IPS-15b (cell line): ENCODE measurements around the gene TMEM178A.
"Not testable (repeated sequence)": the region's sequence is repeated elsewhere in the genome, so short reads cannot be mapped to it uniquely, and the experiment has no call there.

Source experiments
- H3K27me3 ChIP-seq: one replicate; pipeline ENCODE4 v1.6.1; 2013; ENCODE audit warnings: low read length; ENCODE audit not compliant: control insufficient read depth, insufficient read depth
- H3K36me3 ChIP-seq: one replicate; pipeline ENCODE4 v1.6.1; 2013; ENCODE audit warnings: low read length; ENCODE audit not compliant: control insufficient read depth, insufficient read depth
- H3K4me1 ChIP-seq: one replicate; pipeline ENCODE4 v1.6.1; 2013; ENCODE audit warnings: mild to moderate bottlenecking, low read length; ENCODE audit not compliant: control insufficient read depth, insufficient read depth
- H3K4me3 ChIP-seq: one replicate; pipeline ENCODE4 v1.5.1; 2013; ENCODE audit warnings: low read depth, low read length
- H3K9ac ChIP-seq: one replicate; pipeline ENCODE4 v1.6.1; 2013; ENCODE audit warnings: low read depth, mild to moderate bottlenecking, low read length
- H3K9me3 ChIP-seq: one replicate; pipeline ENCODE4 v1.6.1; 2013; ENCODE audit warnings: mild to moderate bottlenecking, low read length; ENCODE audit not compliant: control insufficient read depth, insufficient read depth

TMEM178A gene

DNA sequence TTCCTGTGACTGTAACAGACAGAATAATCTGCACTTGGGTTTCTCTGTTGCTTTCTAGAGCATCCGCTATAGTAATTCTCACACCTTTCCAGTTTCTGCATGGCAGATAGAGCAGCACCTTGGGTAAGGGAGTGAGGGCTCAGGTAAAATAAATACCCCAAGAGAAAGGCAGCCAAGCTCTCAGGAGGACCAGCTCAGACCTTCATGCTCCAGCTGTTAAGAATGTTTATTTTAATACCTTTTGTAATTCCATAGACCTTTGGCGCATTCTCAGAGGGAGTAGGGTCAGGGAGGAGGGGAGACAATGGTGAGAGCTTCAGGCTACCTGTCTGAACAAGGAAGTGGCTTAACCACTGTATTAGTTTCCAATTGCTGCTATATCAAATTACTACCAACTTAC, 16.2 kb upstream of the TMEM178A start:
- Histone ChIP-seq H3K9me3 (no peaks in the 10 kb centered on the region), H3K4me1 (peaks cover 12% of the 10 kb centered on the region), H3K4me3 (no peak overlapping the region), H3K36me3 (no peaks in the 10 kb centered on the region), H3K9ac (no peak overlapping the region), H3K27me3 (no peaks in the 10 kb centered on the region)

DNA sequence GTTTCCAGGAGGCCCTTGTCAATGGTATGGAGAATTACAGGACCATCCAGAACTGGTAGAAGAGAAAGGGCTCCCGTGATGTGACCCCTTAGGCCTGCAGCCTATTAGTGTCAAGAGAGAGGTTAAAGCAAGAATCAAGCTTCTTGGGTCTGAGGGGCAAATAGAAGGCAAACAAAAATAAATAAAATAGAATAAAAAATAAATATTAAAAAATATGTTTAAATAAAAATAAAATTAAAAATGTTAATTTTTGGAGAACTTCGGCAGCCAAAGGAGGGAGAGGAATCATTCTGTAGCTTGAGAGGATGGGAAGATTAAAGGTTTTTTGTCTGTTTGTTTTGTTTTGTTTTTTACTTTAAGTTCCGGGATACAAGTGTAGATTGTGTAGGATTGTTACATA, 15.2 kb upstream of the TMEM178A start:
- no peak overlapping the region for H3K9ac ChIP-seq
- H3K9me3 ChIP-seq, result no peaks in the 10 kb centered on the region
- H3K4me1 ChIP-seq, result peaks cover 12% of the 10 kb centered on the region
- no peaks in the 10 kb centered on the region for H3K27me3 ChIP-seq
- H3K4me3 ChIP-seq, result no peak overlapping the region
- no peaks in the 10 kb centered on the region for H3K36me3 ChIP-seq

DNA sequence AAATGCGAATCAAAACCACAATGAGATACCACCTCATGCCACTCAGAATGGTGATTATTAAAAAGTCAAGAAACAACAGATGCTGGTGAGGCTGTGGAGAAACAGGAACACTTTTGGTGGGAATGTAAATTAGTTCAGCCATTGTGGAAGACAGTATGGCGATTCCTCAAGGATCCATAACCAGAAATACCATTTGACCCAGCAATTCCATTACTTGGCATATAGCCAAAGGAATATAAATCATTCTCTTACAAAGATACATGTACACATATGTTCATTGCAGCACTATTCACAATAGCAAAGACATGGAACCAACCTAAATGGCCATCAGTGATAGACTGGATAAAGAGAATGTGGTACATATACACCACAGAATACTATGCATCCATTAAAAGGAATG, 9.5 kb upstream of the TMEM178A start:
- H3K9me3 ChIP-seq, H3K9ac ChIP-seq, H3K36me3 ChIP-seq, H3K4me1 ChIP-seq, H3K27me3 ChIP-seq, H3K4me3 ChIP-seq: not testable (repeated sequence)

DNA sequence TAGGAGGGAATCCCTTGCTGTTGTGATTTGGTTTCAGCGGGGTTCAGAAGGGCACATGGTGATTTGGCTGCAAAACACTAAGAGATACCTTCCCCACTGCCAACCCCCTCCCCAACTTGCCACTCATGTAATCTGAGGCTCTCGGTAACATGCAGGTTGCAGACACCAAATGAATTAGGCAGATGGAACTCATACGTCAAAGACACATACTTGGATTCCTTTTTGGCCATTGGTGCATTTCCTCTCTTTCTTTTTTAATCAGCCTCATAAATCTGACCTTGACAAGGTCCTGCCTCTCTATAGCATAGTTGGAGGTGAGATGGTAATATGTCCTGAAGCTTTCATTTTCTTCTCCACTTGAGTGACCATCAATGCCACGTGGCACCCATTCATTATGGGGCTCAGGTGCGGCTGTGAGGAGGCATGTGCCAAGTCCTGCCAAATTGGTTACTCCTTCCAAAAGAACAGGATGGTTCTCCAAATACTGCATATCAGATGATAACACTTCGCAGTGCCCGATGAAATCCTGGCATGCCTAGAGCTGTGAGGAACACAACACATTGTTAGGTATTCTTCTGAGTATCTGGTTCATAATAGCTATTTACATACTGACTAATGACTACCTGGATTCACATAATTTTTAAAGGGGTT, 8.3 kb upstream of the TMEM178A start:
- no peaks in the 10 kb centered on the region for H3K36me3 ChIP-seq
- H3K4me1 ChIP-seq, result no peaks in the 10 kb centered on the region
- H3K27me3 ChIP-seq, result no peaks in the 10 kb centered on the region
- H3K9ac ChIP-seq, result no peak overlapping the region
- no peaks in the 10 kb centered on the region for H3K9me3 ChIP-seq
- H3K4me3 ChIP-seq, result no peak overlapping the region

GRCh38 chr2:39658371-39658770, 7.3 kb upstream of the TMEM178A start:
- peaks cover 1% of the 10 kb centered on the region for H3K27me3 ChIP-seq
- H3K9ac ChIP-seq, result no peak overlapping the region
- H3K4me3 ChIP-seq, result no peak overlapping the region
- H3K9me3 ChIP-seq, result no peaks in the 10 kb centered on the region
- no peaks in the 10 kb centered on the region for H3K4me1 ChIP-seq
- no peaks in the 10 kb centered on the region for H3K36me3 ChIP-seq

DNA sequence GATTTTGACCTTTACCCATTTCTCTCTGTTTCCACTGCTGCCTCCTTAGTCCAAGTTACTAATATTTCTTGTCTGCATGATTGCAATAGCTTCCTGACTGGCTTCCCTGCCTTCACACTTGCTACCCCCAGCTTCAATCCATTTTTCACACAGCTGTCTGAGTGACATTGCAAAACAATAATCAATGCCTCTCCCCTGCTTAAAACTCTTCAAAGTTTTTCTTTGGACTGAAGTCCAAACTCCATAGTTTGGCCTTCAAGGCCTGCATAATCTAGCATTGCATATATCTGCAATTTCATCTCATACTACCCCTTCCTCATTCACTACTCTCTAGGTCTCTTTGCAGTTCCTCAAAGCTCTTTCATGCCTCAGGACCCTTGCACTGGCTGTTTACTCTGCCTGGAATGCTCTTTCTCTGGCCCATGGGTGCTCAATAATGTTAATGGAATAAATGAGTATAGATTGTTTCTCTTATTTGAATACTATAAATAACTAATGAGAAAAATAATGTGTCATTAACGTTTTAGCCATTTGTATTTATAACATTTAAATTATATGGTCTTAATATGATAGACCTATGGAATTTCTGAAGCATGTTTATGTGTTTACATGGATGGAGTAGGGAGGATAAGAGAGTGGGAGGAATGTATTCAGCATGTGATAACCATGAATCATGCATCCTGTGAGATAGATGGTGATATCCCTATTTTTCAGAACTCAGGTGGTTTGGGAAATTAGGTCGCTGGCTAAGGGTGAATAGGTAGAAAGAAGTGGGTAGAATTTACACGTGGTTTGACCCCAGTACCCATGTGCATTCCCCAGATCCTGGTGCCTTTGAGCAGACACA, 5.7 kb upstream of the TMEM178A start:
- no peaks in the 10 kb centered on the region for H3K9me3 ChIP-seq
- H3K27me3 ChIP-seq, result peaks cover 17% of the 10 kb centered on the region
- H3K4me3 ChIP-seq, result no peak overlapping the region
- no peak overlapping the region for H3K9ac ChIP-seq
- H3K4me1 ChIP-seq, result no peaks in the 10 kb centered on the region
- H3K36me3 ChIP-seq, result no peaks in the 10 kb centered on the region

DNA sequence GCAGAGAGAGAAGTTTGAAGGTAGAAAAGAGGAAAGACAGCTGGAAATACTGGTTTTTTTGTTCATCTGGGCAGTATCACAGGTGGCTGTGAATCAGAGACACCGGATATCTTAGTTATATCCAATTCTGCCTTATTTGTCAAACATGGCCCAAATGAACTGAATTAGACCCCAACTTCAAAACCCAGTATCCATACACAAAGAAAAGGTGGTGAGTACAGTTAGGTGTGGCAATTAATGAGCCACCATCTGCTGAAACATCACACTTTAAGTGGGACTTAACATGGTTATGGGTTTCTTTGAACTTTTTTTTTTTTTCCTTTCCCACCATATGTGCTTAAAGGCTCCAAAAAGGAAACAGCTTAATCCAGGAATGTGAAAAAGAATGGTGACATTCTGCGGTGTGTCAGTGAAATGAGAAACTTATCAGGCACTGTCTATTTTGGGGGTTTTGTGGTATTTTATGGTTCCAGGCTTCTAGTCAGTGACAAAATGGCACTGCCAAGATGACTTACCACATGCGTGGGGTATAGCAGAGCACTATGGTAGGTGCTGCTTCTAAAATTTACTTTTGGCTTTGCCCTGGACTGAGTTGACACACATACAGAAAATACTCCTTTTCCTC, 5.0 kb upstream of the TMEM178A start:
- Histone ChIP-seq H3K9me3 (no peaks in the 10 kb centered on the region), H3K4me3 (no peak overlapping the region), H3K4me1 (no peaks in the 10 kb centered on the region), H3K9ac (no peak overlapping the region), H3K36me3 (no peaks in the 10 kb centered on the region), H3K27me3 (peaks cover 21% of the 10 kb centered on the region)

- Histone ChIP-seq H3K4me3 (no peak overlapping the region), H3K9ac (no peak overlapping the region), H3K9me3 (no peaks in the 10 kb centered on the region), H3K27me3 (peaks cover 27% of the 10 kb centered on the region), H3K4me1 (no peaks in the 10 kb centered on the region), H3K36me3 (no peaks in the 10 kb centered on the region)
Observed at GRCh38 chr2:39661826-39662225, 3.9 kb upstream of the TMEM178A start.

- no peaks in the 10 kb centered on the region for H3K9me3 ChIP-seq
- no peaks in the 10 kb centered on the region for H3K36me3 ChIP-seq
- peaks cover 42% of the 10 kb centered on the region for H3K27me3 ChIP-seq
- no peaks in the 10 kb centered on the region for H3K4me1 ChIP-seq
- no peak overlapping the region for H3K9ac ChIP-seq
- no peak overlapping the region for H3K4me3 ChIP-seq
Observed at GRCh38 chr2:39663187-39663930, 2.4 kb upstream of the TMEM178A start.

GRCh38 chr2:39664232-39664887, 1.4 kb upstream of the TMEM178A start:
- H3K9ac ChIP-seq, result no peak overlapping the region
- H3K36me3 ChIP-seq, result no peaks in the 10 kb centered on the region
- no peaks in the 10 kb centered on the region for H3K9me3 ChIP-seq
- peak overlapping the region; percentile 81 for H3K4me3 ChIP-seq
- peaks cover 52% of the 10 kb centered on the region for H3K27me3 ChIP-seq
- no peaks in the 10 kb centered on the region for H3K4me1 ChIP-seq

DNA sequence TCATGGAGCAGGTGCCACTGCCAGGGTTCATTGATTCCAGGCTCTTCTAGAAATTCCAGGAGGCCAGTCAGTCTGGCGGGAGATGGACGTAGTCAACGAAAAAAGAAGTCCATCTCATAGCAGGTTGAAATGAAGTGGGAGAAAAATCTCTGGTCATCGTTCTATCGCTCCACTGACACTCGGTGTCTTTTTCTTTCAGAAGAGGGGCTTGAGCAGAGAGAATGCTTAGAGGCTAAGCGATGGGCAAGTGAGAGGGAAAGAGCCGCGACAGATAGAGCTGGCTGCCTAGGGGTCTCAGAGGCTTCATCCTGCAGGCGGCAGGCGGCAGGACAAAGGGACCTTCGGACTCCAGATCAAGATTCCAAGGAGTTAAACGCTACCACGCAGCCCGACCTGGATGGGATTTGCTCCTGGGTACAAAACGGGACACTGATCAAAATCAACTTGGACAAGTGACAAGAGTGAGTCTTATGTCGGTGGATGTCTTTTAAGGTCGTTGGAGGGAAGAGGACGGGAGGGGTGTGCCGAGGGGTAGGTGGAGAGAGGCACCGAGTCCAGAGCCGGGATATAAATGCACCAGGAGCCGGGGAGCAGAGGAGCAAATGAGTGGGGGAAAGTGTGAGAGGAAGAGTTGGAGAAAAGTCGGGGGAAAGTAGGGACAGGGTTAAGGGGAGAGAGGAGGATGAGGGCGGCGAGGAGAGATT, 677 bp upstream of the TMEM178A start:
- H3K4me3 ChIP-seq, result peak overlapping the region; percentile 81
- no peak overlapping the region for H3K9ac ChIP-seq

More for the DNA sequence above, 677 bp upstream of the TMEM178A start:
- no peaks in the 10 kb centered on the region for H3K9me3 ChIP-seq
- no peaks in the 10 kb centered on the region for H3K4me1 ChIP-seq
- H3K27me3 ChIP-seq, result peaks cover 55% of the 10 kb centered on the region
- H3K36me3 ChIP-seq, result no peaks in the 10 kb centered on the region
